ENCODE measurements around the gene ARID3B. TPM values are rescaled to one million over a fixed set of nuclear protein-coding genes. Genes with fewer than 3 reads are reported as not detected.

The ARID3B gene
- total RNA-seq, 3 donors from 2014 or later = 10.3 to 14.5 (median 11.5) TPM

GRCh38 chr15:74603026-74603788, 62.2 kb downstream of the ARID3B start:
- no peaks in the 10 kb centered on the region for H3K9me3 ChIP-seq
- TF ChIP-seq, protein P1, sequence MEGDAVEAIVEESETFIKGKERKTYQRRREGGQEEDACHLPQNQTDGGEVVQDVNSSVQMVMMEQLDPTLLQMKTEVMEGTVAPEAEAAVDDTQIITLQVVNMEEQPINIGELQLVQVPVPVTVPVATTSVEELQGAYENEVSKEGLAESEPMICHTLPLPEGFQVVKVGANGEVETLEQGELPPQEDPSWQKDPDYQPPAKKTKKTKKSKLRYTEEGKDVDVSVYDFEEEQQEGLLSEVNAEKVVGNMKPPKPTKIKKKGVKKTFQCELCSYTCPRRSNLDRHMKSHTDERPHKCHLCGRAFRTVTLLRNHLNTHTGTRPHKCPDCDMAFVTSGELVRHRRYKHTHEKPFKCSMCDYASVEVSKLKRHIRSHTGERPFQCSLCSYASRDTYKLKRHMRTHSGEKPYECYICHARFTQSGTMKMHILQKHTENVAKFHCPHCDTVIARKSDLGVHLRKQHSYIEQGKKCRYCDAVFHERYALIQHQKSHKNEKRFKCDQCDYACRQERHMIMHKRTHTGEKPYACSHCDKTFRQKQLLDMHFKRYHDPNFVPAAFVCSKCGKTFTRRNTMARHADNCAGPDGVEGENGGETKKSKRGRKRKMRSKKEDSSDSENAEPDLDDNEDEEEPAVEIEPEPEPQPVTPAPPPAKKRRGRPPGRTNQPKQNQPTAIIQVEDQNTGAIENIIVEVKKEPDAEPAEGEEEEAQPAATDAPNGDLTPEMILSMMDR (IDR thresholded peaks at IDR 0.05) = no peak
- peaks cover 12% of the 10 kb centered on the region for H3K4me1 ChIP-seq (ENCODE audit: low read depth)
- H3K4me3 ChIP-seq = no peak overlapping the region
- no peak for DNase-seq
- H3K36me3 ChIP-seq (ENCODE audit: low read depth) = no peaks in the 10 kb centered on the region
- ATAC-seq = no peak
- intact Hi-C loops (cut with DNase I, micrococcal nuclease) = no loop called here

DNA sequence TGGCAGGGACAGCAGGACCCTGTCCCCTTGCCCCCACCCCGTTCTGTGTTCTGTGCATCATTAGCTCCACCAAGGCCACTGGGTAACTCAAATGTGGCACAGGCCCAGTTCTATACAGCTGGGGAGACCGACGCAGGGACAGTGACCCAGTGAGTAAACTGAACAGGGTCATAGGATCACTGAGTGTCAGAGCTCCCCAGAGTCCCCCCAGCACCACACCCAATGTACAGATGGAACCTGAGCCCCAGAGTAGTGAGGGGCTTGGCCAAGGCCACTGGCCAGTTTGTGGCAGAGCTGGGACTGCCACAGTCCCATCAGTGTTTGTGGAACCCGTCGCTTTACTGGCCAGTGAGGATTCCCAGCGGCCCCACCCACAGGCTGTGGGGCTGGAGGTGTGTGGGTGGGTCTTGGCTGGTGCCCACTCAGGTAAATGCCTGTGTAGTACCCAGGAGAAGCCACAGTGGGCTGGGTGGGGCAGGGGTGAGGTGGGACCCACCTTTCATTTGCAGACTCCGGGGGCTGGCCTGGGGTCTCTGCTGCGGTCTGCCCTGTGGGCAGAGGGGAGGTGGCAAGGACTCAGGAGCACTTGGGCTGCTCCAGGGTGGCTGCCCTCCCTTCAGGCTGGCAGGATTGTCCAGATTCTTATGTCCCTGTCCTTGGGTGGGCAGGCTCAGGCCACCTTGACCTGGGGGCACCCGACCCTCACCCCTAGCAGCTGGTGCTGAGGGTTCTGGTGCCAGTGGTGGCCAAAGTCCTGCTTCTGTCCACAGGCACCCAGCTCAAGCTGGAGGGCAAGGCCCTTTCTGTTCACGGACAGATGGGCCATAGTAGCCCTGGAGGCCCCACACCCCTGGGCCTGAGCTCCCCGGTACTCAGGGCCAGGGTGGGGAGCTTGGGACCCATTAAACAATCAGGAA, 63.0 kb downstream of the ARID3B start:
- TF ChIP-seq, protein P1 (IDR thresholded peaks at IDR 0.05) = no peak
- Histone ChIP-seq H3K9me3 (no peaks in the 10 kb centered on the region), H3K36me3 (ENCODE audit: low read depth) (no peaks in the 10 kb centered on the region), H3K4me3 (no peak overlapping the region), H3K4me1 (ENCODE audit: low read depth) (peaks cover 8% of the 10 kb centered on the region)
- no peak for ATAC-seq
- intact Hi-C loops (cut with DNase I, micrococcal nuclease) = no loop called here
- no peak for DNase-seq

GRCh38 chr15:74604983-74605794, 64.2 kb downstream of the ARID3B start:
- TF ChIP-seq, protein P1 (IDR thresholded peaks at IDR 0.05) = no peak
- H3K4me1 ChIP-seq (ENCODE audit: low read depth) = no peaks in the 10 kb centered on the region
- H3K9me3 ChIP-seq = no peaks in the 10 kb centered on the region
- H3K4me3 ChIP-seq = no peak overlapping the region
- H3K36me3 ChIP-seq (ENCODE audit: low read depth) = no peaks in the 10 kb centered on the region
- ATAC-seq (no peak), DNase-seq (no peak)
- intact Hi-C loops (cut with DNase I, micrococcal nuclease) = no loop called here

DNA sequence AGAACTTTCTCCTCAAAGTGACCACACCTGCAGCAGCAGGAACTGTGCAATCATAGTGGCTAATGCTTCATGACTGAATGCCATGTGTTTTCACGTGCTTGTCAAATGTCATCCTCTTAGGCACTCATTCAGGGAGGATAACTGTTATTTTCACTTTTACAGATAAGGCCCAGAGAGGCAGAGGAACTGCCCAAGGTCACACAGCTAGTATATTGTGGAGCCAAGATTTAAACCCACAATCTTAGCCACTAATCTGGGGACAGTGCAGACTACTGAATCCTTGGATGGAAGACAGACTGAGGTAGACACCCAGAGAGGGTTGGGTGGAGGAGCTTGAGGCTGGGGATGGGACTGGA, 64.8 kb downstream of the ARID3B start:
- H3K9me3 ChIP-seq = no peaks in the 10 kb centered on the region
- H3K4me3 ChIP-seq = no peak overlapping the region
- H3K36me3 ChIP-seq (ENCODE audit: low read depth) = no peaks in the 10 kb centered on the region
- intact Hi-C loops (cut with DNase I, micrococcal nuclease) = no loop called here
- no peaks in the 10 kb centered on the region for H3K4me1 ChIP-seq (ENCODE audit: low read depth)
- DNase-seq (no peak), ATAC-seq (no peak)
- TF ChIP-seq, protein P1 (IDR thresholded peaks at IDR 0.05) = no peak

DNA sequence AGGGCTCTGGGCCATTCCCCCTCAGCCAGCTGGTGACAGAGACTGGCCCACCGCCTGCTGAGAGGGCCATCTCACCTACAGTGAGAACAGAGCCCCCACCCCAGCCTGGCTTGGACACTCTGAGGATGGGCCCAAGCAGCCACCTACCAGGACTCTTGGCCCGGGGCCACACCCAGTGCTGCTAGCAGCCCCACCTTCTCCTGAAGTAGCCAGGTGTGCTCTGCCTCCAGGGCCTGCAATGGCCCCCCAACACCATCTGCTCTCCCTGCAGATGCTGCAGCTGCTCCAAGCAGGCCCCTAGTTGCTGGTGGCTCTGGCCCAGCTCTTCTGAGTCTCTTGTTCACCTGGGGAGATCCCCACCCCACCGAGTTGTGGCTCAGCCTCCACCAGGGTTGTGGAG, 67.8 kb downstream of the ARID3B start:
- H3K36me3 ChIP-seq (ENCODE audit: low read depth) = no peaks in the 10 kb centered on the region
- intact Hi-C loops (cut with DNase I, micrococcal nuclease) = no loop called here
- H3K4me1 ChIP-seq (ENCODE audit: low read depth) = no peaks in the 10 kb centered on the region
- no peak overlapping the region for H3K4me3 ChIP-seq
- TF ChIP-seq, protein P1 (IDR thresholded peaks at IDR 0.05) = no peak
- no peak for DNase-seq
- no peaks in the 10 kb centered on the region for H3K9me3 ChIP-seq
- no peak for ATAC-seq

Data from mucosa of descending colon (tissue), 3 donors.